ENCODE results near the gene MARK2.
A peak's percentile ranks its signal among the peaks of the same experiment; 100 is the strongest.

MARK2 gene

DNA sequence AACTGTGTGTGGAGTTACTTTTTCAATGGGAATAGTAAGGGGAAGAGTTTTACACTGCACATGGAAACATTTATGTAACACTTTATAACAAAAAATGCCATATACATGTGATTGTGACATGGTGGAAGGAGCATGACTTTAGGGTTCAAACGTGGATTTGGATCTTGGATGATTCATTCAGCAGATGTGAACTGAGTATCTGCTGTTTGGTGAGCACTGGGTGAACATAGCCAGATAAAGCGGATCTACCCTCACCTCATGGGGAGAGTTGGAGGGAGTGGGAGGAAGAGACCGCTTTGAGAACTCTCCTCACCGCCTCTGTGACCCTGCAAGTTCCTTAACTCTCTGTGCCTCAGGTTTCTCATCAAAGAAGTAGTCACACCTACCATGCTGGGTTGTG lies 103.0 kb downstream of the MARK2 start:
- no peak for ATAC-seq
- TF ChIP-seq ZNF565 (CRISPR knock-in tag; conservative IDR thresholded peaks at IDR 0.05; ENCODE audit: low read depth) (no peak), GLIS3 (CRISPR knock-in tag; IDR thresholded peaks at IDR 0.05) (no peak), RARB (CRISPR knock-in tag; IDR thresholded peaks at IDR 0.05) (no peak), ARNTL (CRISPR knock-in tag; IDR thresholded peaks at IDR 0.05; ENCODE audit: borderline replicate concordance, low read depth) (no peak), ZC3H10 (CRISPR knock-in tag; IDR thresholded peaks at IDR 0.05) (no peak), CSDC2 (CRISPR knock-in tag; IDR thresholded peaks at IDR 0.05) (no peak), ZFP3 (CRISPR knock-in tag; IDR thresholded peaks at IDR 0.05) (no peak), ZNF8 (CRISPR knock-in tag; IDR thresholded peaks at IDR 0.05) (no peak), BACH2 (CRISPR knock-in tag; IDR thresholded peaks at IDR 0.05; ENCODE audit: borderline replicate concordance) (no peak), ESRRG (CRISPR knock-in tag; IDR thresholded peaks at IDR 0.05) (no peak), CSRNP3 (CRISPR knock-in tag; IDR thresholded peaks at IDR 0.05) (no peak), ZFP30 (CRISPR knock-in tag; IDR thresholded peaks at IDR 0.05) (no peak), TCF4 (CRISPR knock-in tag; IDR thresholded peaks at IDR 0.05; ENCODE audit: borderline replicate concordance) (no peak), SNAI2 (CRISPR knock-in tag; IDR thresholded peaks at IDR 0.05) (no peak), TOX (CRISPR knock-in tag; IDR thresholded peaks at IDR 0.05; ENCODE audit: borderline replicate concordance) (no peak), POU6F1 (CRISPR knock-in tag; IDR thresholded peaks at IDR 0.05; ENCODE audit: borderline replicate concordance, low read depth) (no peak), PPARA (CRISPR knock-in tag; IDR thresholded peaks at IDR 0.05; ENCODE audit: borderline replicate concordance) (no peak)
- TF ChIP-seq, protein P1, sequence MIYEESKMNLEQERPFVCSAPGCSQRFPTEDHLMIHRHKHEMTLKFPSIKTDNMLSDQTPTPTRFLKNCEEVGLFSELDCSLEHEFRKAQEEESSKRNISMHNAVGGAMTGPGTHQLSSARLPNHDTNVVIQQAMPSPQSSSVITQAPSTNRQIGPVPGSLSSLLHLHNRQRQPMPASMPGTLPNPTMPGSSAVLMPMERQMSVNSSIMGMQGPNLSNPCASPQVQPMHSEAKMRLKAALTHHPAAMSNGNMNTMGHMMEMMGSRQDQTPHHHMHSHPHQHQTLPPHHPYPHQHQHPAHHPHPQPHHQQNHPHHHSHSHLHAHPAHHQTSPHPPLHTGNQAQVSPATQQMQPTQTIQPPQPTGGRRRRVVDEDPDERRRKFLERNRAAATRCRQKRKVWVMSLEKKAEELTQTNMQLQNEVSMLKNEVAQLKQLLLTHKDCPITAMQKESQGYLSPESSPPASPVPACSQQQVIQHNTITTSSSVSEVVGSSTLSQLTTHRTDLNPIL (CRISPR knock-in tag; IDR thresholded peaks at IDR 0.05; ENCODE audit: low read depth) = no peak
- TF ChIP-seq, protein P2, sequence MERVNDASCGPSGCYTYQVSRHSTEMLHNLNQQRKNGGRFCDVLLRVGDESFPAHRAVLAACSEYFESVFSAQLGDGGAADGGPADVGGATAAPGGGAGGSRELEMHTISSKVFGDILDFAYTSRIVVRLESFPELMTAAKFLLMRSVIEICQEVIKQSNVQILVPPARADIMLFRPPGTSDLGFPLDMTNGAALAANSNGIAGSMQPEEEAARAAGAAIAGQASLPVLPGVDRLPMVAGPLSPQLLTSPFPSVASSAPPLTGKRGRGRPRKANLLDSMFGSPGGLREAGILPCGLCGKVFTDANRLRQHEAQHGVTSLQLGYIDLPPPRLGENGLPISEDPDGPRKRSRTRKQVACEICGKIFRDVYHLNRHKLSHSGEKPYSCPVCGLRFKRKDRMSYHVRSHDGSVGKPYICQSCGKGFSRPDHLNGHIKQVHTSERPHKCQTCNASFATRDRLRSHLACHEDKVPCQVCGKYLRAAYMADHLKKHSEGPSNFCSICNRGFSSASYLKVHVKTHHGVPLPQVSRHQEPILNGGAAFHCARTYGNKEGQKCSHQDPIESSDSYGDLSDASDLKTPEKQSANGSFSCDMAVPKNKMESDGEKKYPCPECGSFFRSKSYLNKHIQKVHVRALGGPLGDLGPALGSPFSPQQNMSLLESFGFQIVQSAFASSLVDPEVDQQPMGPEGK (CRISPR knock-in tag; IDR thresholded peaks at IDR 0.05; ENCODE audit: borderline replicate concordance) = no peak
- TF ChIP-seq, protein P3, sequence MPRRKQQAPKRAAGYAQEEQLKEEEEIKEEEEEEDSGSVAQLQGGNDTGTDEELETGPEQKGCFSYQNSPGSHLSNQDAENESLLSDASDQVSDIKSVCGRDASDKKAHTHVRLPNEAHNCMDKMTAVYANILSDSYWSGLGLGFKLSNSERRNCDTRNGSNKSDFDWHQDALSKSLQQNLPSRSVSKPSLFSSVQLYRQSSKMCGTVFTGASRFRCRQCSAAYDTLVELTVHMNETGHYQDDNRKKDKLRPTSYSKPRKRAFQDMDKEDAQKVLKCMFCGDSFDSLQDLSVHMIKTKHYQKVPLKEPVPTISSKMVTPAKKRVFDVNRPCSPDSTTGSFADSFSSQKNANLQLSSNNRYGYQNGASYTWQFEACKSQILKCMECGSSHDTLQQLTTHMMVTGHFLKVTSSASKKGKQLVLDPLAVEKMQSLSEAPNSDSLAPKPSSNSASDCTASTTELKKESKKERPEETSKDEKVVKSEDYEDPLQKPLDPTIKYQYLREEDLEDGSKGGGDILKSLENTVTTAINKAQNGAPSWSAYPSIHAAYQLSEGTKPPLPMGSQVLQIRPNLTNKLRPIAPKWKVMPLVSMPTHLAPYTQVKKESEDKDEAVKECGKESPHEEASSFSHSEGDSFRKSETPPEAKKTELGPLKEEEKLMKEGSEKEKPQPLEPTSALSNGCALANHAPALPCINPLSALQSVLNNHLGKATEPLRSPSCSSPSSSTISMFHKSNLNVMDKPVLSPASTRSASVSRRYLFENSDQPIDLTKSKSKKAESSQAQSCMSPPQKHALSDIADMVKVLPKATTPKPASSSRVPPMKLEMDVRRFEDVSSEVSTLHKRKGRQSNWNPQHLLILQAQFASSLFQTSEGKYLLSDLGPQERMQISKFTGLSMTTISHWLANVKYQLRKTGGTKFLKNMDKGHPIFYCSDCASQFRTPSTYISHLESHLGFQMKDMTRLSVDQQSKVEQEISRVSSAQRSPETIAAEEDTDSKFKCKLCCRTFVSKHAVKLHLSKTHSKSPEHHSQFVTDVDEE (CRISPR knock-in tag; IDR thresholded peaks at IDR 0.05) = no peak

GRCh38 chr11:63942803-63943202 lies 103.9 kb downstream of the MARK2 start:
- TF ChIP-seq, protein P2 (CRISPR knock-in tag; IDR thresholded peaks at IDR 0.05; ENCODE audit: borderline replicate concordance) = no peak
- ATAC-seq = no peak

- TF ChIP-seq ZNF70 (CRISPR knock-in tag; IDR thresholded peaks at IDR 0.05) = no peak
- no peak for TF ChIP-seq ISL1 (CRISPR knock-in tag; IDR thresholded peaks at IDR 0.05)
- no peak for TF ChIP-seq ZNF8 (CRISPR knock-in tag; IDR thresholded peaks at IDR 0.05)
- TF ChIP-seq RARB (CRISPR knock-in tag; IDR thresholded peaks at IDR 0.05) = no peak
- TF ChIP-seq TCF4 (CRISPR knock-in tag; IDR thresholded peaks at IDR 0.05; ENCODE audit: borderline replicate concordance) = no peak
- TF ChIP-seq, protein P1 (CRISPR knock-in tag; IDR thresholded peaks at IDR 0.05; ENCODE audit: low read depth) = no peak
- no peak for TF ChIP-seq ARNTL (CRISPR knock-in tag; IDR thresholded peaks at IDR 0.05; ENCODE audit: borderline replicate concordance, low read depth)
- ATAC-seq = peak; percentile 22; the same call in 2 of the 3 replicates
Observed at GRCh38 chr11:63944987-63945386, 106.1 kb downstream of the MARK2 start.
